Muscle of back (tissue), 11 donors: Measurements from ENCODE around the gene CCDC171. TPM values are rescaled to one million over a fixed set of nuclear protein-coding genes. Genes with fewer than 3 reads are reported as not detected.

ENCODE experiments used
- DNase-seq, 3 donors: peaks; one replicate each; pipeline versions ENCODE4 v3.0.0 to v3.0.0-alpha.2; 2013
- polyA plus RNA-seq, 10 donors: library from polyadenylated mRNA; unstranded; fragments of 120-200 nt; gene quantifications; one replicate each; pipeline ENCODE4 v1.2.1, GENCODE V29; 2013; ENCODE audit not compliant: insufficient read length in 10 of 10

Gene CCDC171
- polyA plus RNA-seq, 10 donors, result 0.98 to 3.7 (median 2.2) TPM

DNA sequence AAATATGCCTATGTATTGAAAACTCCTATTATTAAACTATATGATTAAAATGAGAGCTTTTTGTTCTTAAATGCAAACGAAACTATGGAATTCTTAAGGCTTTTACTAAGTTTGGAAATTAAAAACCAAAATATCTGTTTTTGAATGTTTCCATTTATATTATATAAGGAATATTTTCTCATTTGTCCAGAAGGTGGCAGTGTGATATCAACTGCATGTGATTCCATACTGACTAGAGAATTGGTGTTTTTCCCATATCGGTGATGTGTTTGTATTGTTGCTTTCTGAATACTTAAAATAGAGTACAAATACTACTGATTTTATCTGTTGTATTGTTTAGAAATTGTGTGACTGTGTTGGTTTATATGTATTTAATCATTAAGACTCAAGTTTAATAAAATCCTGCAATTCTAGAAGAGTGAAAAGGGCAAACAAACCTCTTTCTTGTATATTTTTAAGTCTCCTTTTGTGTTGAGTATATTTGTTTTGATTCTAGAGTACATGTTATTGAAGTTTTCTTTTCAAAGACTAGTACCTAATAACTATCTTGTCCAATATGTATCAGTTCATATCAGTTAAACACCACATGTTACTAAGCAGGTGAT is 320.8 kb downstream of the CCDC171 start:
- peak; percentile 65 to 81 (median 67) for DNase-seq

DNA sequence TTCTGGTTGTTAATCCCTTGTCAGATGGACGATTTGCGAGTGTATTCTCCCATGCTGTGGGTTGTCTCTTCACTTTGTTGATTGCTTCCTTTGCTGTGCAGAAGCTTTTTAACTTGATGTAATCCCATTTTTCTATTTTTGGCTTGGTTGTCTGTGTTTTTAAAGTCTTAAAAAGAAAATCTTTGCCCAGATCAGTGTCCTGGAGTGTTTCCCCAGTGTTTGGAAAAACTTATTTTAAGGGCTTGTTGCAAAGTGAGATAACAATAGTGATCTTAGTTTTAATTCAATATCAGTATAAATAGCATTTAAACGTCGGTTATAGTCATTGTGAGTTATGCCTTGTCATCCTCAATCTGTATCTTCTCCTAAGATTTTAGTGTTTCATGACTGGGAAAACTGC is 329.5 kb downstream of the CCDC171 start:
- DNase-seq, result no peak

DNA sequence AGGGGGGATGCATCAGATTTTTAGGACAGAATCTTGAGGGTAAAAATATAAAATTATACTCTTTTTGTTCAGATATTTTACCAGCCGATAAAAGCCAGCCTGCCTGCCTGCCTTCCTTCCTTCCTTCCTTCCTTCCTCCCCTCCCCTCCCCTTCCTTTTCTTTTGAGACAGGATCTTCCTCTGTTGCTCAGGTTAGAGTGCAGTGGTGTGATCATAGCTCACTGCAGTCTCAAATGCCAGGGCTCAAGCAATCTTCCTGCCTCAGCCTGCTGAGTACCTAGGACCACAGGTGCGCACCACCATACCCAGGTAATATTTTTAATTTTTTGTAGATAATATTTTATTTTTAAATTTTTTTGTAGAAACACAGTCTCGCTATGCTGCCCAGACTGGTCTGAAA is 330.0 kb downstream of the CCDC171 start:
- DNase-seq, result no peak

DNA sequence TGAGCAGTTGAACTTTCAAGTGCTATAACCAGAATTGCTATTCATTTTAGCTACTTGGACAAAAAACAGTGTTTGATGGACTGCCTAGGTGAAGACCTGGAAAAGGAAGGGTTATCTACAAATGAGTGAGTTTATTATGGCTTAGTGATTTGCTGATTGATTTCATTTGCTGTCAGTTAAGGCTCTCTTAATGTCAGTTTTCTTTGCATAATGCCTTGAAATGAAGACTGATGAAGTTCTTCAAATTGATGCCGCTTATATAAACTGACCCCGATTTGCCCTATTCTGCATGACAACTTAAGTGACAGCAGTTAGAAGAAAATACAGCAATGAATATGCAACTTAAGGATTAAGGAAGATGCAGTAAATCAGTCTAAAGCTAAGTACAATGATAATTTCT is 332.6 kb downstream of the CCDC171 start:
- DNase-seq, result no peak

DNA sequence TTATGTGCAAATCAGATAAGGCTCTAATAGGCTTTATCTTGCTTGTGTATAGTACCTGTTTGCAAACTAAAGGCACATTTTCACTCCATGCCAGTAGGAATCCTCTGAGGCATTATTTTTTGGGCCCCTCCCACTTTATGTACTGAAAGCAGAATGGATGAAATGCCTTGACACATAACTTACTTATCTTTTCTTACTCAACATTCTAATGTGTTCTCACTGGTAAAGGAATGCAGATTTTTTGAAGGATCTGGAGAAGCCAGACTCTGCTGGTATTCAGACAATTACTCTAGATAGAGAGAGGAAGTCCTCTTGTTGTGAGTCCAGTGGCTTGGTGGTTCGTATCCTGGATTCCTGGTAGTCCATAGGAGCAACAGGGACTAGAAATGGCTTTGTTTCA is 336.7 kb downstream of the CCDC171 start:
- peak in 1 of 3 donors; percentile 6 for DNase-seq

DNA sequence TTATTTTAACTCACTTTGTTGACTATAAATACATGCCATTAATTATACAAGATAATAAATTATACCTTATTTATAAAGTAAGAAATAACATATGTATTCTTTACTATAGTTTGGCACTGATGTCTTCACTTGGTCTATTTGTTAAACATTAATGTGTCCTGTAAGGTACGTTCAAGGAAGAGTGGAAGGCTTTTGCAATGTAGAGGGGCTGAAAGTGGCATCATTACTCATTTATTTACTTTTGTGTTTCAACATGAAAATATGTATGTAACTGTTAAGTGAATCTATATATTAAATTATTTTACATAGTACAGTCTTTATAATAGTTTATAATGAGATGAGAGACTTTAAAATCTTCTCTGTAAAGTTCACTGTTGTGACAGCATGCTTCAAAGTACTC is 348.7 kb downstream of the CCDC171 start:
- no peak for DNase-seq

DNA sequence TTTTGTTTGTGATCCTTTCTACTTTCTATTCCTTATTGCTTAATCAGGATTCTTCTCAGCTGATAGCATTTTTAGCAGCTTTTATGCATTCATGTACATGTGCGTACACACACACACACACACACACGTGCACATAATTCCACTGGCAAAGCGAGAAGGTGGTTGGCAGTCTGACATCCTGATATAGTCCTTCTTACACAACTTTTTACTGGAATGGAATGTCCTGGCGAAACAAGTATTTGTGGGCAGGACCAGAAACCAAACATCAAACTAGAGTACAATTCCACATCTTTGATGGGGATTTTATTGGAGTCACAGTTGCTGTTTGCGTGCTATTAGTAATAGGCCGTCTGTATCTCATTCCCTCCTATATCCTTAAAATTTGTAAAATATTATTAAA is 356.5 kb downstream of the CCDC171 start:
- no peak for DNase-seq

DNA sequence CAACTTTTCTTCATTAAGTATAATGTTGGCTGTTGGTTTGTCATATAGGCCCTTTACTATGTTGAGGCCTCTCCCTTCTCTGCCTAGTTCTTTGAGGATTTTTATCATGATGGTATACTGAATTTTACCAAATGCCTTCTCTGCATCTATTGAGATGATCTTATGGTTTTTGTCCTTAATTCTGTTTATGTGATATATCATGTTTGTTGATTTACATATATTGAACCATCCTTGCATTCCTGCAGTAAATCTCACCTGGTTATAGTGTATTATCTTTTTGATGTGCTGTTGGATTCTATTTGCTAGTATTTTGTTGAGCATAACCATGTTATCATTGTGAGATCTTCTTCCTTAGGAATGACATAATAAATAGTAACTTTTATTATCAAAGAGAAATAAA is 362.9 kb downstream of the CCDC171 start:
- no peak for DNase-seq

DNA sequence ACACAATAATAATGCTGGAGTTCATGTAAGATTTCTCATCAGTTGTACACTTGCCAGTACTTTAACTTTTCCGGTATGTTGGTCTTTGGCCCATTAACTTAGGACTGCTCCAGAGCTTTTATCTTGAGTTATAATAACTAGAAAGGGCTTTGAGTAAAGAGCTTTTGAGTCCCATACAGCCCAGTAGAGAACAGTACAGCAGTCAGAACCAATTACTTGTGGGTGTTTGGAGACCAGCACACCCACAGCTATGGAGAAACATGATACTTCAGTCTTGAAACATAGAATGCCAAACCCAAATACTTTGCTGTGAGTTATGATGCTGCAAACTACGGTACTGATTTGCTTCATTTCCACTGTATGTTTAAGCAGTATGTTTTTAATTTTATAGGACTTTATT is 374.3 kb downstream of the CCDC171 start:
- DNase-seq, result peak; percentile 12 to 57 (median 21)

DNA sequence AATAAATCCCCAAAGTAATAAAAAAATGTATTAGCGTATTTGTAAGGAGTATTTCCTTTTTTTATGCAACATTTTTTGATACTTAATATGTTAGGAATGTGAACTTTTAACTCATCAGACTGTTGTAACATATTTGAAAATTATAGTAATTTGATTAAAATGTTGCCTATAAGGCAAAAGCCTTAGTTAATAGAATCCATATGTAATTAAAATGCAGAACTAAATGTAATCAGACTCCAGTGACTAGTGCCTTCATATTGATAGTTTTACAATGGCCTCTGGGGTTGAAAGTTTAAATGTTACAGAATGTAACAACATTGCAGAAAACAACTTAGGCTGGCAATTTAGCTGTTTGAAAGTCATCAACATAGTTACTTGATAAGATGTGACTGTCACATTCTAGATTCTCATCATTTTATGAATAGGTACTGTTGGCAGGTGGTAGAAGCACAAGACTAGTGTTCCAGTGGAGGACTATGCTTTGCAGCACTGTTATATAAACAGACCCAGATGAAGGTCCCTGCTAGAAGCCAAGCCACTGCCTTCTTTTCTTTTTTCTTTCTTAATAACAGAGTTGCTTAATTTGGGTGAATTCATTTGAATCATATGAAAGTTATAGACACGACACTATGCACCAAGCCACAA is 382.9 kb downstream of the CCDC171 start:
- peak; percentile 12 to 59 (median 33) for DNase-seq

DNA sequence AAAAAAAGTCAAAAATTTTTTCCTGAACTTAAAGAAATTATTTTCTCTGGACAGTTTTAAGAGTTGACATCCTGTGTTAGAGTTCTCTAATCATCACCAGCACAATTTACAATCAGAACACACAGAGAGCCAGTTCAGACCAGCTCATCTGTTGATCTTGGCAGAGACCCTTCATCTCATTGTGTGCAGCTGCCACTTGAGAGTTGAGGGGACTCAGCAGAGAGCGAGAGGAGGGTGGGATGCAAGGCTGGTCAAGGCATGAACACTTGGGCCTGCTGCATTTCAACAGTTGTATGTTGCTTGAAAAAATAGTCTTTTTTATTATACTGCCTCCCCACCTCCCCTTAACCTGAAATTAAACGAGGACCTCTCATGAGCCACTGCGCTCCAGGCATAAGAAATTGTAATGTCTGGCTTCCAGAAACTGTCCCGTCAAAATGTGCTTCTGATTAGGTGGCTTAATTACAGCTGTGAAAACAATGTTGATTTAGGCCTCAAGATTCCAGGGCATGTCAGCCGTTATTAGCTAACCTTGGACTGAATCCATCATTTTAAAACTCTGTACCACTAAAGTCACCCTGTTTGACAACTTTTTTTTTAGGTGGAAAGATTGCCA is 383.6 kb downstream of the CCDC171 start:
- peak; percentile 27 to 88 (median 80) for DNase-seq

DNA sequence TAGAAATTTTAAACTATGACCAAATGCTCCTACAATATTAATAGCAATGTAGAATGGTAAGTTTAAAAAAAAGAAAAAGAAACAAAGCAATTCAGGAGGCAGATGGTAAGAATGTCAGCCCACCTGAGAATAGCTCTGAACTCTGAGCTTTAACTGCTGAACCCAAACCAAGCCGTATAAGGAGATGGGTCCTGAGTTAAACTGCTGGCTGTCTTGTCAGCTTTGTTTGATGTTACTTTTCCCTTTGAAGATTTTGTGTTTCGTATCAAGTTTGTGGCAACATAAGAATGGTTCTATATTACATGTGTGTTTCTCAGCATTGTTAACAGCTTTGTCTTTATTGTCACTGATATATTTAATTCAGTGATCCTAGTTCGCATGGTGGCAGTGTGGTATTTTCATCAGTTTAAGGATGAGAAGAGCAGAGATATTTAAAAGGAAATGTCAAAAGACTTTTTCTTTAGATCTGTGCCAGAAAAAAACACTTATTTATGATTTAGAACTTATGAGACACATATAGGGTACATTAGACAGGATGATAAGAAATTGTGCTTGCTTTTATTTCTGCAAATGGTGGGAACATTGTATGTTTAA is 390.1 kb downstream of the CCDC171 start:
- peak in 1 of 3 donors; percentile 43 for DNase-seq

DNA sequence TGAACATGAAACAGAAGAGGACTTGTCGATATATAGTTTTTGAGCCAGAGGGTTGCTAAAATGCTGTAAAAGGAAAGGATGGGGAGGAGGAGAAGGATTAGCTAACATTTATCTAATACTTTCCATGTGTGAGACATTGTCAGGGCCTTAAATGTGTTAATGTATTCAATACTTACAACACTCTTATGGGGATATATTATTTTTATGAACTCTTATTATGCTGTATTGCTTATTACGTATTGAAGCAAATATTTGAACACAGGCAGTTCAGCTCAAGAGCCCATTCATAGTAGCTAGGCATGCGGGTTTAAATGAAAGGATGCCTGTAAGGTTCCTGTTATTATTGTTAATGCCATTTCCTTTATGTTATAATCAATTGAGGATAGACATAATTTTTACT is 391.5 kb downstream of the CCDC171 start:
- DNase-seq, result no peak

DNA sequence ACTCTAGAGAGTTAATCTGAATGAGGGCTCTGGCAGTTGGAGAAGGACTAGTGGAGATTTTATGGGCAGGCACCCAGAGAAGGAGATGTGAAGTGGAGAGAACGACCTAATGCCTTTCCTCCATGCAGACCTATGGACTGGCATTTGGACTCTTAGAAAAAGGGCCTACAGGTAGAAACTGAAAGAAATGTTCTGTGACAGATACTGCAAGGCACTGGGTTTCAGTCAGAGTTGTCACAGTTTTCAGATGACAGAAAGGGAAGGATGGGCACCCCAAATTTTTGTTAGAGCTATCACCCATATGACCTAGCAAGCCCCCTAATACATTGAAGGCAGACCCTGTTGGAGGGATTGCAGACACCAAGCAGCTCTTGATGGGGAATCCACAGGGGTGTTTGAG is 406.8 kb downstream of the CCDC171 start:
- no peak for DNase-seq

DNA sequence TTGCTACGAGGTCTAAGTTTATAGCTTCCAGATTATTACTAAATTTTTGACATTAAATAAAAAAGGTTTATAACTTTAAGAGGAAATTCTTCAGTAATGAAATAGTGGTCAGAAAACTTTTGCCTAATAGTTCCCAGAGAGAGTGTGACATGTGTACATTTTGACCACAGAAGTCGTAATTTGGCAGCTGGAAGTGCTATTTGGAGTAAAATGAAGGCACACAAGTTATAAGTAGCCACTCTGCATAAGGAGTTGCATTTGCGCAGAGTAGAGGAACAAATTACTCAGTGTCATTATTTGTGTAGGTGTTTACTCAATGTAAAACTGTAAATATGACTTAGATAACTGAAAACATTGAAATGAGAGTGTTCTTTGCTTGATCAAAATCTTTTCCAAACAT is 408.4 kb downstream of the CCDC171 start:
- DNase-seq, result no peak

DNA sequence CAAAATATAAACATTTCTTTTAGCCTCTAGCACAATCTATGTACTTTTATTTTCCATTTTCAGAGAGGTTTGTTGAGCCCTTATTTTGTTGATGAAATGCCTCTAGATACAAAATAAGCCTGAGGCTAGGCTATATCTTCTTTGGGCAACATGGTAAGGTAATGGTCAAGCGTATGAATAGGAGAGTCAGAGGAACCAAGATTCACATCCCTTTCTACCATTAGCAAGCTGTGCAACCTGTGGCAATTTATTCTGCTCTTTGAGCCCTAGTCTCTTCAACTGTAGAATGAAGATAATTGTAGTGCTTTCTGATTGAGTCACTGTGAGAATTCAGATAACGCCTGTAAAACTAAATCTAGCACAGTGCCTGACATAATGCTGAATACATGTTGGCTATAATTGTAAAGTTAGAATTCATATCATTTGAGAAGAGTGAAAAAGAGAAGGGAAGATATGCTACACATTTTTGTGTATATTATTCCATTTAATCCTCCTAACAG is 412.5 kb downstream of the CCDC171 start:
- no peak for DNase-seq

DNA sequence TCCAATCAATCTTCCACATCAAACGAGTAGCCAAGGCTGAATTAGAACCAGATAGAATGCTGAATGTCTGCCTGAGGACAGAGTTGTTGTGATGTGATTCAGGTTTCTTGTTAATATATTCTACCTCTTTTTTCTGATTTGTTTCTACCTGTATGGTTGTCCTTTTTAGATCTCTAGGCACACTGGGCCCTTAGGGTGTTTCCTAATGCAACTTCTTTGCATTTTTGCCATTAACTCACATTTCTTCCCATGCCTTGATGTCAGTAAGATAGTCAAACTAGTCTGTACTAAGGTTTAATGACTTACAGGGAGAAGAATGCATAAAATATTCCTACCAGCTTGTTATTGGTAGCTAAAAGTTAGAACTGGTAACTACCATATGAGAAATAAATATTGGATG is 413.6 kb downstream of the CCDC171 start:
- no peak for DNase-seq

DNA sequence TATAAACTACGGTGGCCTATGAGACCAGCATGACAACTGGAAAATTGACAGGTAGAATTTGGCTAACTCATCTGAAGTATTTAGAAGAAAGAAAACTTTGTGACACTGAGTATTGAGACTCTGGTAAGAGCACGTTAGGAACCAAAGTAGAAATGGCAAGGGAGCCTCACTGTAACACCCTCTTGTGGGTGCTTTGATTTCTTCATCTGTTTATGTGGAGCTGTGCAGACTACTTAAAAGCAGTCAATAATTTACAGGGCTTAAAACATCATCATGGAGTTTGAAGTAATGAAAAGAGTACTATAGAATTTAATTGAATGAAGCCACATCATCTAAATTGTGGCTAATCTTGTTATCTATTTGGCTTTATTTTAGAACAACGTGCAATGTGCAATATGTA is 414.2 kb downstream of the CCDC171 start:
- no peak for DNase-seq

DNA sequence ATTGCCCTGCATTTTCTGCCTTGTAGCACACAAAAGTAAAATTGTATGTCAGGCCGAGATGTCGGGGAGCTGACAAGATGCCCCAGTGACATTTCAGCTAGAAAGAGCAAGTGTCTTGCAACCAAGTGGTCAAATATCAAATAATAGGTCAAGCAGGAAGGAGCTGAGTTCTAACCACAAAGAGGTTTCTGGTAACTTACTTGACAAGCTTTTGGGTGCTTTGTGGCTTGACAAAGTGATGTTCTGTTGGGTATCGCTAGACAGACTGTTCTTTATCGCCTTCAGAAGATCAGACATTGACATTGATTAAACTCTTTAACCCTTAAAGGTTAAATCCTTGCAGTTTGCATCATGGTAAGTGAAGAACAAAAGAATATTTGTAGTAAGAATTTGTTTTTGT is 419.9 kb downstream of the CCDC171 start:
- no peak for DNase-seq

DNA sequence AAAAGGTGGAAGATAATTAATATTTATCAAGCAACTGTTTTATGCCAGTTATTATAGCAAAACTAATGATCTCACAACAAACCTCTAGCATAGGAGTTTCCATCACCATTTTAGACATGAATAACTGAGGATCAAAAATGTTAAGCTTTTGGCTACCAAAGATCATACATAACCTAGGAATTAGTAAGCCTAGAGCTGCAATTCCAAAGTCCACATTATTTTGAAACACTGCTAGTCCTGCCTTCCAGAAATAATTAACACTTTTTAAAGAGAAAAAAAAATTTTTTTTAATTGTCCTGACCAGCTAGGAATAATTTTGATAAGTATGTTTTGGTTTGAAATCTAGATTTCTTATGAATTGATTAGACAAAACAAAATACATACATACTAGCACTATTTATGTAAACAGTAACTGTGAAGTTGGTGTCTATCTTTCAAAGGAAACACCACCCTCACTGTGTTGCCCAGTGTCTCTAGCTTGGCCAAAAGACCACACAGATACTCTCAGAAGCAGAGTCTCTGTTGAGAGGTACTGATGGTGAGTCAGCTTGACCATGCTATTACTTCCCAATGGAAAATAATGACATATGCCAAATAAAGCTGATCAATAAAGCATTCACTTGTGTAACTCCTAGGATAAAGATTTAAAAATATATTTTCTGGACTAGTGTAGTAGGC is 422.4 kb downstream of the CCDC171 start:
- DNase-seq, result no peak

DNA sequence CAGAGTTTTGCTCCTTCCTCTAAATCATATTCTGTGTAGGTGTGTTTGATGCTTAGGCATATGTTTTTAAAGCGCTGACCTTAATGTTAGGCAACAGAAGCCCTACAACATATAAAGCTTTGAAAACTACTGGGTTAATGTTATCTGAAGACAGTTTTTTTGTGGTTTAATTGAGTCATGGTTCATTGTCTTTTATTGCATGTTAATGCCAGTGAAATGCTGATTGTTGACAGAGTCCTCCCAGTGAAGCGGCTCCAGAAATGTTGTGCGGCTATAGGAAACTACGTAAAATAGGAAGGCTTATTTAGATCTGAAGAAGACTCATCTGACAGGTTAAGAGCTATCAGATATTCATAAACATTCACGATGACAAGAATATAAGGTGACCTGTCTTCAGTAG is 424.6 kb downstream of the CCDC171 start:
- no peak for DNase-seq

DNA sequence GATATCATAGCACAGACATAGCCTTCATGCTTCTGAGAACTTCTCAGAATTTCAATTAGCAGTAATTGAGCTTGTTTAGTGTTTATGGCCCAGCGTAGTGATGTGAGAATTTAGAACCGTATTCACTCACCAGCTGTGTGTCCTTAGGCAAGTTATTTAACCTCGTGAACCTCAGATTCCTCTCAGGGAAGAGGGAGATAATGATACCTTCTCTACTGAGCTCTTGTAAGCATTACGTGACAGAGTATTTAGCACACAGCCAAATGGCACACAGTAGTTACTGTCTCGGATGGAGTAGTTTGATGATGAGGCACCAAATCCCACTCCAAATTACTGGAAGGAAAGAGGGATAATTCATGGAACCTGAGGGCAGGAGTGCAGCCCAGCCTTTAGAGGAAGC is 429.3 kb downstream of the CCDC171 start:
- no peak for DNase-seq
